Testis (tissue), 3 donors: ENCODE measurements around the gene RBP5. TPM values are rescaled to one million over a fixed set of nuclear protein-coding genes. Genes with fewer than 3 reads are reported as not detected.

Source experiments
- DNase-seq: peaks from one replicate; pipeline ENCODE4 v3.0.0-alpha.2; 2019
- H3K27ac ChIP-seq, 2 donors: fragments of 200-600 bp; sonication (generic); one replicate each; pipeline ENCODE4 v1.5.1; 2019
- H3K27me3 ChIP-seq: fragments of 200-600 bp; sonication (generic); one replicate; pipeline ENCODE4 v1.5.1; 2019
- H3K36me3 ChIP-seq: fragments of 200-600 bp; sonication (generic); one replicate; pipeline ENCODE4 v1.5.1; 2017; ENCODE audit warnings: low read depth; ENCODE audit errors: missing control alignments
- H3K4me1 ChIP-seq: fragments of 200-600 bp; sonication (generic); one replicate; pipeline ENCODE4 v1.5.1; 2019
- H3K4me3 ChIP-seq, 2 donors: fragments of 200-600 bp; sonication (generic); one replicate each; pipeline ENCODE4 v1.5.1; 2017 to 2019
- H3K9me3 ChIP-seq: fragments of 200-600 bp; sonication (generic); one replicate; pipeline ENCODE4 v1.5.1; 2017
- POLR2A ChIP-seq: fragments of 450-650 bp; IDR thresholded peaks from one replicate; pipeline ENCODE4 v1.6.1; 2017; ENCODE audit warnings: antibody characterized with exemption, mild to moderate bottlenecking, moderate library complexity
- WGBS, 2 donors: methylation state at CpG; one replicate each; pipeline ENCODE4 v1.1.5; 2018; 5-methylcytosine and 5-hydroxymethylcytosine counted together
- intact Hi-C: fragments of 100-400 bp; cut with DNase I; formaldehyde crosslinking; loops from one replicate; pipeline ENCODE4 v1.15.1; 2023; ENCODE audit warnings: low total_unique reads
- polyA plus RNA-seq: library from polyadenylated mRNA; stranded (reverse); fragments of 350-450 nt; fragmentation: Illumina TruSeq; extraction: RNeasy Lipid Tissue Mini Kit (QIAGEN cat#74804); gene quantifications from one replicate; pipeline ENCODE4 v1.2.3, GENCODE V29; 2014; ENCODE audit warnings: low read depth, low replicate concordance; ENCODE audit not compliant: insufficient read depth
- total RNA-seq, 2 donors: library from RNA; depleted of rRNA; stranded (reverse); fragments of >200 nt; gene quantifications; one replicate each; pipeline ENCODE4 v1.2.3, GENCODE V29; 2016
- TF ChIP-seq, protein P1 (sequence below), 3 experiments: fragments of 450-650 bp in 2 of 3; fragments of 200-600 bp in 1 of 3; sonication (generic) in 1 of 3; IDR thresholded peaks; one replicate each; pipeline ENCODE4 v1.5.1; 2016 to 2019; ENCODE audit warnings: antibody characterized with exemption in 3 of 3, mild to moderate bottlenecking in 2 of 3, moderate library complexity in 1 of 3

The RBP5 gene
- total and polyA plus RNA-seq, 3 donors from 2014 or later = 1.1 to 11.8 (median 4.0) TPM

DNA sequence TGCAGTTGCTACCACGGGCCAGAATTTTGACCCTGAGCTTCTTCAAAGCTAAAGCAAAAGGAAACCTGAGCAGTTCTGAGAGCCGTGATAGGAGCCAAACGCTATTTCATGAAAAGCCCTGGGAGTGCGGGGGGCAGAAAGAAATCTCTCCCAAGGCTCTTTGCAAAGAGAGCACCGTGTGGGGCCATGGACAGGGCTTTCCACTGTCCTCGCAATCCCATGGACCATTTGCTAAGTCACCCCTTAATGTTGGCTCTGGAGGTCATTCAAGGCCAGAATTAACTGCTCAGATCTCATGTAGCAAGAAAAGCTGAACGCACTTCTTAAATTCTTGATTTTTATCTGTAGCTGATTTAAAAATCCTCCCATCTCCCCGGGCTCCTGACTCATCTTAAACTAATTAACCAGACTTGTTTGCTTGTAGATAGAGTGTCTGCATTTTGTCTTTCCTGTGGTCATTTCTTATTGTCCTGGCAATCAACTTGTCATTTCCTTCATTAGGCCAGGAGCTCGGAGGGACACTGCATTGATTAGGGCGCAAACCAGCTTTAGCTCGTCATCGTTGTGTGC is 26.3 kb upstream of the RBP5 start:
- TF ChIP-seq, protein P1, sequence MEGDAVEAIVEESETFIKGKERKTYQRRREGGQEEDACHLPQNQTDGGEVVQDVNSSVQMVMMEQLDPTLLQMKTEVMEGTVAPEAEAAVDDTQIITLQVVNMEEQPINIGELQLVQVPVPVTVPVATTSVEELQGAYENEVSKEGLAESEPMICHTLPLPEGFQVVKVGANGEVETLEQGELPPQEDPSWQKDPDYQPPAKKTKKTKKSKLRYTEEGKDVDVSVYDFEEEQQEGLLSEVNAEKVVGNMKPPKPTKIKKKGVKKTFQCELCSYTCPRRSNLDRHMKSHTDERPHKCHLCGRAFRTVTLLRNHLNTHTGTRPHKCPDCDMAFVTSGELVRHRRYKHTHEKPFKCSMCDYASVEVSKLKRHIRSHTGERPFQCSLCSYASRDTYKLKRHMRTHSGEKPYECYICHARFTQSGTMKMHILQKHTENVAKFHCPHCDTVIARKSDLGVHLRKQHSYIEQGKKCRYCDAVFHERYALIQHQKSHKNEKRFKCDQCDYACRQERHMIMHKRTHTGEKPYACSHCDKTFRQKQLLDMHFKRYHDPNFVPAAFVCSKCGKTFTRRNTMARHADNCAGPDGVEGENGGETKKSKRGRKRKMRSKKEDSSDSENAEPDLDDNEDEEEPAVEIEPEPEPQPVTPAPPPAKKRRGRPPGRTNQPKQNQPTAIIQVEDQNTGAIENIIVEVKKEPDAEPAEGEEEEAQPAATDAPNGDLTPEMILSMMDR (IDR thresholded peaks at IDR 0.05) = no peak
- no peak for TF ChIP-seq POLR2A
- Histone ChIP-seq H3K36me3 (no peaks in the 10 kb centered on the region), H3K27ac (no peak overlapping the region), H3K27me3 (no peaks in the 10 kb centered on the region), H3K4me1 (no peaks in the 10 kb centered on the region), H3K9me3 (no peaks in the 10 kb centered on the region), H3K4me3 (no peak overlapping the region)
- no peak for DNase-seq
- 87 to 89% methylated on average over 12 of the region's 12 CpGs for WGBS, 2 donors
- intact Hi-C loops = no loop called here

DNA sequence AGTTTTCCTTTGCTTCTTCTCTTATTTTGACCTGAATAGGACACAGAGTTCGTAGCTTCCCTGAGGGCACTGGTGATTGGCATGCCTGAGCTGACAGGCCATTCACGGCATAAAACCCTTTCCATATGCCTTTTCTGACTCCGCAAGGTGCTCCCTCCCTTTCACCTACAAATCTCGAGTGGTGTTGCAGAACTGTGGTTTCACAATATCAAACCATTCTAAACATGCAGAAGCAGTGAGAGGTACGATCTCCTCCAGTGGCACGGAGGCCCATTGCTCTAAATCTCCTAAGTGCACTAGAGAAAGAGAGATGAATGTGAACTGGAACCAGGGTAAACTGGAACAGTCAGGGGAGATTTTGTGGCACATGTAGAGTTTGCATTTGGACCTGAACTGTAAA is 25.4 kb upstream of the RBP5 start:
- no peak for TF ChIP-seq POLR2A
- TF ChIP-seq, protein P1 (IDR thresholded peaks at IDR 0.05) = no peak
- Histone ChIP-seq H3K9me3 (no peaks in the 10 kb centered on the region), H3K27ac (no peak overlapping the region), H3K4me1 (no peaks in the 10 kb centered on the region), H3K27me3 (no peaks in the 10 kb centered on the region), H3K36me3 (no peaks in the 10 kb centered on the region), H3K4me3 (no peak overlapping the region)
- intact Hi-C loops = no loop called here
- 86 to 95% methylated on average over 6 of the region's 6 CpGs for WGBS, 2 donors
- DNase-seq = no peak

DNA sequence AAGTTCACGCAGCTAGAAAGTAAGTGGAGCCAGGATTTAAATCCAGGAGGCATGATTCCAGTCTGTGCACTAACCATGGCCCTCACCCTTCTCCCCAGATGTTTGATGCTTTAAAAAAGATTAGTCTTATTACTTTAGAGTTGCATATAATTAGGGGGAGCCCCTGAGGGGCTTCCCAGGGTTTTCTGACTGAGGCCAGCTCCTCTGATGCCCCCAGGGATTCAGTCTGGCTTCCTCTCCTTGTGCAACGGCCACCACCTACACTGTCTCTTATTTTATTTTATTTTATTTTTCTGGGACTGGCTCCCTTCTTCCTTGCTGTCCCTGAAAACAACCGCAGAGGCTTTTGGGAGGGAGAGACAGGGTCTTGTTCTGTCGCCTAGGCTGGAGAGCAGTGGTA is 24.1 kb upstream of the RBP5 start:
- H3K36me3 ChIP-seq = no peaks in the 10 kb centered on the region
- H3K4me1 ChIP-seq = no peaks in the 10 kb centered on the region
- H3K9me3 ChIP-seq = no peaks in the 10 kb centered on the region
- no peak for TF ChIP-seq POLR2A
- TF ChIP-seq, protein P1 (IDR thresholded peaks at IDR 0.05) = no peak
- H3K27ac ChIP-seq = no peak overlapping the region
- no peak for DNase-seq
- 86 to 87% methylated on average over 4 of the region's 4 CpGs for WGBS, 2 donors
- intact Hi-C loops = no loop called here
- no peak overlapping the region for H3K4me3 ChIP-seq
- H3K27me3 ChIP-seq = no peaks in the 10 kb centered on the region

DNA sequence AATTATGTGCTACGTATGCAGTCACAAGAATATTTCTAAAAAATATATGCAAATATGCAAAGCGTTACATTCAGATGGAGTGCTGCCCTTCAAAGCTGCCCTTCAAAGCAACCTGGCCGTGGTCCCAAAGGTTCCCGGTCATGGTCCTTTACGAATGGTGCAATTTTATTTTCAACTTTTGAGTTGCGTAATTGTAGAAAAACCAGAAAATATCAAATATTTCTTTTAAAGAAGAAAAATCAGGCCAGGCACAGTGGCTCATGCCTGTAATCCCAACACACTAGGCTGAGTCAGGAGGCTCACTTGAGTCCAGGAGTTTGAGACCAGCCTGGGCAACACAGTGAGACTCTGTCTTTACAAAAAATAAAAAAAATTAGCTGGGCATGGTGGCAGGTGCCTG is 22.8 kb upstream of the RBP5 start:
- TF ChIP-seq POLR2A = no peak
- TF ChIP-seq, protein P1 (IDR thresholded peaks at IDR 0.05) = no peak
- Histone ChIP-seq H3K27me3 (no peaks in the 10 kb centered on the region), H3K9me3 (no peaks in the 10 kb centered on the region), H3K36me3 (no peaks in the 10 kb centered on the region), H3K4me1 (no peaks in the 10 kb centered on the region), H3K27ac (no peak overlapping the region), H3K4me3 (no peak overlapping the region)
- intact Hi-C loops = no loop called here
- no peak for DNase-seq
- WGBS, 2 donors = 89 to 93% methylated on average over 6 of the region's 6 CpGs

DNA sequence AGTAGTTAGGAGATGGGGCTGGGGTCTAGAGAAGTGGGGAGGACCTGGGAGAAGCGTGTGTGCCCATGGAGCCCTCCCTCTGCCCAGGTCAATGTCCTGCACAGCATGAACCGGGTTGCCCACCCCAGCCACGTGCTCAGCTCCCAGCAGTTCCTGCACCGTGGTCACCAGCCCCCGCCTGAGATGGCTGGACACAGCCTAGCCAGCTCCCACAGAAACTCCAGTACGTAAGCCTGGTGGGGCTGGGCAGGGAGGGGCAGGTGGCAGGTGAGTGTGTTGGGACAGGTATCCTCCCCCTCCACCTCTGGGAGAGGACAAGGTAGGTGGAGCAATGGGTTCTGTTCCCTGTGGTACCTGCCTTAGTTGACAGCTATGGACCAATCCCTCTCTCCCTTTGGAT is 22.2 kb upstream of the RBP5 start:
- H3K36me3 ChIP-seq = no peaks in the 10 kb centered on the region

More for the DNA sequence above, 22.2 kb upstream of the RBP5 start:
- no peaks in the 10 kb centered on the region for H3K4me1 ChIP-seq
- intact Hi-C loops = no loop called here
- no peaks in the 10 kb centered on the region for H3K9me3 ChIP-seq
- no peak overlapping the region for H3K27ac ChIP-seq
- DNase-seq = no peak
- TF ChIP-seq, protein P1 (IDR thresholded peaks at IDR 0.05) = no peak
- no peak for TF ChIP-seq POLR2A
- H3K4me3 ChIP-seq = no peak overlapping the region
- 94 to 97% methylated on average over 6 of the region's 6 CpGs for WGBS, 2 donors
- no peaks in the 10 kb centered on the region for H3K27me3 ChIP-seq
